Measurements from ENCODE around the gene AP3S2.

DNA sequence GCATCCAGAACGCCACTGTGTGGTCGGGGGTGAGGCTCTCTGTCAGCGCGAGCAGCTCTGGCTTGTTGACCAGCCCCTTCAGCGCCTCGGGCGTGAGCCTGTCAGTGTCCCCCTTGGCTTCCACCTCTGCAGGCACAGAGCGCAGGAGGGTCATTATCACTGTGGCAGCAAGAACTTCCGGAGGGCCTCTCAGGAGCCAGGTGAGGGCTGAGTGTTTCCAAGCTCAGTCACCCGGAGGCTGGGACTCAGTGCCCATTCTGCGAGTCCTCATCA is 10.0 kb upstream of the AP3S2 start:
- no peak for TF ChIP-seq SUZ12 (IDR thresholded peaks at IDR 0.05; ENCODE audit: extremely low read depth, insufficient read depth, insufficient read length)
- TF ChIP-seq ZNF274 (IDR thresholded peaks at IDR 0.05; ENCODE audit: low read depth, low read length): no peak
- no peak for TF ChIP-seq YY1 (IDR thresholded peaks at IDR 0.05; ENCODE audit: insufficient read depth, insufficient read length)

Measured in NT2/D1 (cell line).